Erythroblast (primary cell): ENCODE data around the gene FPGS.

Experiments
- GATA1 ChIP-seq: IDR thresholded peaks from 2 replicates; pipeline ENCODE4 v1.6.1; 2011; ENCODE audit warnings: low read depth, mild to moderate bottlenecking, control low read depth, low read length, moderate library complexity
- POLR2A ChIP-seq: IDR thresholded peaks from 2 replicates; pipeline ENCODE4 v1.6.1; 2011; ENCODE audit warnings: mild to moderate bottlenecking, low read length

DNA sequence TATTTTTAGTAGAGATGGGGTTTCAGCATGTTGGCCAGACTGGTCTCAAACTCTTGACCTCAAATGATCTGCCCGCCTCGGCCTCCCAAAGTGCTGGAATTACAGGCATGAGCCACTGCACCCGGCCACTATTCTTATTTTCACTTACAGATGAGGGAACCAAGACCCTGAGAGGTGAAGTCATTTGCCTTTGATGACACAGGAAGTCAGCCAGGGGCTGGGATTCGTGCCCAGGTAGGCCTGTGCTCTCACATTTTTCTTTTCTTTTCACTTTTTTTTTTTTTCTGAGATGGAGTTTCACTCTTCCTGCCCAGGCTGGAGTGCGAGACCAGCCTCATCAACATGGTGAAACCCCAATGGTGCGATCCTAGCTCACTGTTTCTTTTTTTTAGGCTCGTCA is 29.6 kb downstream of the FPGS start:
- TF ChIP-seq POLR2A (no peak), GATA1 (no peak)
